ENCODE measurements around the gene TEX264.

Gene TEX264

GRCh38 chr3:51670823-51671733 is at the start of gene TEX264:
Gene TEX264 (plus strand): TSS chr3:51671252. CDS start chr3:51674305, 3,053 bp downstream.
- peak within 1 kb of the TSS; percentile 67 for H3K27ac ChIP-seq (ENCODE audit: low read depth, low read length, poor library complexity, severe bottlenecking)
- peak within 1 kb of the TSS; percentile 98 for H3K9ac ChIP-seq (ENCODE audit: low read length)
- no peaks in the 10 kb centered on the region for H3K79me2 ChIP-seq (ENCODE audit: insufficient read depth, low read length)
- H3K36me3 ChIP-seq (ENCODE audit: insufficient read depth, low read length), result peaks cover 19% of the 10 kb centered on the region
- H4K20me1 ChIP-seq (ENCODE audit: insufficient read depth, low read length), result no peaks in the 10 kb centered on the region
- no peaks in the 10 kb centered on the region for H3K27me3 ChIP-seq (ENCODE audit: insufficient read depth, low read length)
- H3K4me2 ChIP-seq (ENCODE audit: low read length), result peak within 1 kb of the TSS; percentile 79
- no peaks in the 10 kb centered on the region for H3K9me3 ChIP-seq (ENCODE audit: low read length)
- no peak within 1 kb of the TSS for H2AFZ ChIP-seq (ENCODE audit: low read length)
- no peaks in the 10 kb centered on the region for H3K9me2 ChIP-seq (ENCODE audit: low read depth, low read length)
- no peaks in the 10 kb centered on the region for H3F3A ChIP-seq (ENCODE audit: insufficient read depth, low read length)
- H3K4me3 ChIP-seq (ENCODE audit: low read depth, low read length, poor library complexity, severe bottlenecking), result peak within 1 kb of the TSS; percentile 93
- TF ChIP-seq CTCF (IDR thresholded peaks at IDR 0.05; ENCODE audit: low read length) (no peak), EZH2 (IDR thresholded peaks at IDR 0.05; ENCODE audit: borderline replicate concordance, low read length) (no peak)
- H3K4me1 ChIP-seq (ENCODE audit: insufficient read depth, low read length, severe bottlenecking), result peaks cover 35% of the 10 kb centered on the region

- Histone ChIP-seq H3K9ac (ENCODE audit: low read length) (no peak overlapping the region), H4K20me1 (ENCODE audit: insufficient read depth, low read length) (no peaks in the 10 kb centered on the region), H3K79me2 (ENCODE audit: insufficient read depth, low read length) (no peaks in the 10 kb centered on the region), H2AFZ (ENCODE audit: low read length) (no peak overlapping the region), H3K4me1 (ENCODE audit: insufficient read depth, low read length, severe bottlenecking) (peaks cover 5% of the 10 kb centered on the region), H3K4me3 (ENCODE audit: low read depth, low read length, poor library complexity, severe bottlenecking) (no peak overlapping the region), H3K27ac (ENCODE audit: low read depth, low read length, poor library complexity, severe bottlenecking) (no peak overlapping the region), H3K27me3 (ENCODE audit: insufficient read depth, low read length) (no peaks in the 10 kb centered on the region), H3K9me2 (ENCODE audit: low read depth, low read length) (no peaks in the 10 kb centered on the region), H3K9me3 (ENCODE audit: low read length) (no peaks in the 10 kb centered on the region), H3F3A (ENCODE audit: insufficient read depth, low read length) (no peaks in the 10 kb centered on the region), H3K36me3 (ENCODE audit: insufficient read depth, low read length) (peaks cover 3% of the 10 kb centered on the region; the same call in 1 of the 2 replicates), H3K4me2 (ENCODE audit: low read length) (no peak overlapping the region)
- TF ChIP-seq CTCF (IDR thresholded peaks at IDR 0.05; ENCODE audit: low read length), result no peak
- no peak for TF ChIP-seq EZH2 (IDR thresholded peaks at IDR 0.05; ENCODE audit: borderline replicate concordance, low read length)
Observed at GRCh38 chr3:51622413-51622812, 48.6 kb upstream of the TEX264 start.

GRCh38 chr3:51622868-51623267 is 48.2 kb upstream of the TEX264 start:
- Histone ChIP-seq H3K27me3 (ENCODE audit: insufficient read depth, low read length) (no peaks in the 10 kb centered on the region), H3K4me1 (ENCODE audit: insufficient read depth, low read length, severe bottlenecking) (peaks cover 5% of the 10 kb centered on the region), H3K9me3 (ENCODE audit: low read length) (no peaks in the 10 kb centered on the region), H3K36me3 (ENCODE audit: insufficient read depth, low read length) (peaks cover 8% of the 10 kb centered on the region; the same call in 1 of the 2 replicates), H3K27ac (ENCODE audit: low read depth, low read length, poor library complexity, severe bottlenecking) (no peak overlapping the region), H3K4me3 (ENCODE audit: low read depth, low read length, poor library complexity, severe bottlenecking) (no peak overlapping the region), H3F3A (ENCODE audit: insufficient read depth, low read length) (no peaks in the 10 kb centered on the region), H3K9ac (ENCODE audit: low read length) (no peak overlapping the region), H3K9me2 (ENCODE audit: low read depth, low read length) (no peaks in the 10 kb centered on the region), H2AFZ (ENCODE audit: low read length) (no peak overlapping the region), H4K20me1 (ENCODE audit: insufficient read depth, low read length) (no peaks in the 10 kb centered on the region), H3K4me2 (ENCODE audit: low read length) (no peak overlapping the region), H3K79me2 (ENCODE audit: insufficient read depth, low read length) (no peaks in the 10 kb centered on the region)
- TF ChIP-seq EZH2 (IDR thresholded peaks at IDR 0.05; ENCODE audit: borderline replicate concordance, low read length) (no peak), CTCF (IDR thresholded peaks at IDR 0.05; ENCODE audit: low read length) (no peak)
